KMS-11 (cell line): ENCODE data around the gene GPANK1.
"Not testable (repeated sequence)": the region's sequence is repeated elsewhere in the genome, so short reads cannot be mapped to it uniquely, and the experiment has no call there.

Experiments used
- H2AFZ ChIP-seq: fragments of 200-600 bp; sonication (generic); 2 replicates; pipeline ENCODE4 v1.6.1; 2016; ENCODE audit warnings: antibody characterized with exemption, mixed run types, low read depth
- H3K27ac ChIP-seq: fragments of 200-600 bp; sonication (generic); 2 replicates; pipeline ENCODE4 v1.6.1; 2016; ENCODE audit warnings: mild to moderate bottlenecking, mixed run types
- H3K27me3 ChIP-seq: fragments of 200-600 bp; sonication (generic); 2 replicates; pipeline ENCODE4 v1.6.1; 2017; ENCODE audit warnings: mild to moderate bottlenecking, low read depth, mixed run types, moderate library complexity; ENCODE audit not compliant: insufficient read depth
- H3K36me3 ChIP-seq: fragments of 200-600 bp; sonication (generic); 2 replicates; pipeline ENCODE4 v1.6.1; 2017; ENCODE audit warnings: mild to moderate bottlenecking, mixed run types; ENCODE audit not compliant: insufficient read depth
- H3K4me1 ChIP-seq: fragments of 200-600 bp; sonication (generic); 2 replicates; pipeline ENCODE4 v1.6.1; 2016; ENCODE audit warnings: mild to moderate bottlenecking, low read depth, mixed run types; ENCODE audit not compliant: poor library complexity, severe bottlenecking
- H3K4me2 ChIP-seq: fragments of 200-600 bp; sonication (generic); 2 replicates; pipeline ENCODE4 v1.7.0; 2016; ENCODE audit warnings: mild to moderate bottlenecking, mixed run types
- H3K4me3 ChIP-seq: fragments of 200-600 bp; sonication (generic); IDR thresholded peaks from 2 replicates; pipeline ENCODE4 v1.6.1; 2017; ENCODE audit warnings: low read depth, low read length, mixed read lengths; ENCODE audit not compliant: insufficient read depth
- H3K79me2 ChIP-seq: fragments of 200-600 bp; sonication (generic); 2 replicates; pipeline ENCODE4 v1.6.1; 2016; ENCODE audit warnings: low read depth, mixed run types; ENCODE audit not compliant: insufficient read depth
- H3K9ac ChIP-seq: fragments of 200-600 bp; sonication (generic); 2 replicates; pipeline ENCODE4 v1.6.1; 2016; ENCODE audit warnings: mild to moderate bottlenecking, mixed run types
- H4K20me1 ChIP-seq: fragments of 200-600 bp; sonication (generic); 2 replicates; pipeline ENCODE4 v1.6.1; 2016; ENCODE audit warnings: mild to moderate bottlenecking, mixed run types; ENCODE audit not compliant: insufficient read depth
- CTCF ChIP-seq: fragments of 200-600 bp; sonication (generic); conservative IDR thresholded peaks from 2 replicates; pipeline ENCODE4 v1.6.1; 2017; ENCODE audit warnings: low read depth, mild to moderate bottlenecking, antibody characterized with exemption, low read length, moderate library complexity, mixed read lengths

Gene GPANK1

GRCh38 chr6:31711233-31711632 is 46.4 kb upstream of the GPANK1 start:
- Histone ChIP-seq H3K27me3 (0 out of 2 replicates have a peak, but pooled peaks cover 2% of the 10 kb centered on the region), H4K20me1 (no peaks in the 10 kb centered on the region), H3K9ac (no peak overlapping the region), H2AFZ (no peak overlapping the region), H3K4me1 (peaks cover 7% of the 10 kb centered on the region), H3K36me3 (no peaks in the 10 kb centered on the region), H3K4me3 (no peak overlapping the region), H3K27ac (no peak overlapping the region), H3K4me2 (no peak overlapping the region), H3K79me2 (no peaks in the 10 kb centered on the region)
- no peak for TF ChIP-seq CTCF

DNA sequence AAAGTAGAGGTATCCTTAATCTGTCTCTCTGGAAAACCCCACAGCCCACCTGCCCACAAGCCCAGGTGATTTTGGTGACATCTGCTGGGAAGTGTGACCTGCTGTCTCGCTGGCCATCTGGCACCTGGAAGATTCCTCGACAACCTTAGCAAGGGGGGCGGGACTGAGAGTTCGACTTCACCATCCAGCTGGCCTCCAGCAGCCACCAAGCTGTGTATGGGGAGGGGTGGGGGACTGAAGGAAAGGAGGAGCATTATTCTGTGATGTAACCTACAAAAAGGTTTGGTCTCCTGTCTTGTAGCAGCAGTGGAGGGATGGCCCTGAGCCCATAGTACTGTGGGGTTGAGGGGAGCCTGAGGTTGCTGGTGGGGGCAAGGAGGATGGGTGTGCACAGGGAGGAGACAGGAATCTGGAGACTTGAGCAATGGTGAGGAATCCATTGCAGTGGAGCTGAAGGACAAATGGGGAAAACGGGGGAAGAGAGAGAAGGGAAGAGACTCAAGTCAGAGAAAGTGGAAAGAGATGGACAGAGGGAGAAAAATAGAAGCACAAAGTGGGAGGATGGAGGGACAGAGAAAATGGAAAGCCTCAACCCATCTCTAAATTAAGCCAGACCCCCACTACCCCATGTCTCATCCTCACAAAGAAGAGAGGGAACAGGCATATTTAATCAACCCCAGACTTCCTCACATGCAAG is 45.9 kb upstream of the GPANK1 start:
- H4K20me1 ChIP-seq: no peaks in the 10 kb centered on the region
- H2AFZ ChIP-seq: no peak overlapping the region
- H3K9ac ChIP-seq: no peak overlapping the region
- H3K4me2 ChIP-seq: no peak overlapping the region
- no peaks in the 10 kb centered on the region for H3K36me3 ChIP-seq
- no peak overlapping the region for H3K27ac ChIP-seq
- H3K4me3 ChIP-seq: no peak overlapping the region
- H3K27me3 ChIP-seq: 0 out of 2 replicates have a peak, but pooled peaks cover 2% of the 10 kb centered on the region
- peaks cover 7% of the 10 kb centered on the region for H3K4me1 ChIP-seq
- TF ChIP-seq CTCF: no peak
- no peaks in the 10 kb centered on the region for H3K79me2 ChIP-seq

GRCh38 chr6:31709157-31709556 is 44.4 kb upstream of the GPANK1 start:
- H3K79me2 ChIP-seq, H4K20me1 ChIP-seq, H2AFZ ChIP-seq, H3K36me3 ChIP-seq, H3K9ac ChIP-seq, H3K4me3 ChIP-seq, H3K27ac ChIP-seq, H3K27me3 ChIP-seq, H3K4me2 ChIP-seq, H3K4me1 ChIP-seq: not testable (repeated sequence)

GRCh38 chr6:31708224-31708623 is 43.4 kb upstream of the GPANK1 start:
- H3K4me3 ChIP-seq: no peak overlapping the region
- no peak for TF ChIP-seq CTCF
- no peaks in the 10 kb centered on the region for H3K36me3 ChIP-seq
- no peak overlapping the region for H3K9ac ChIP-seq
- H3K4me1 ChIP-seq: peaks cover 13% of the 10 kb centered on the region
- 0 out of 2 replicates have a peak, but pooled peaks cover 2% of the 10 kb centered on the region for H3K27me3 ChIP-seq
- H3K27ac ChIP-seq: no peak overlapping the region
- H3K4me2 ChIP-seq: no peak overlapping the region
- H3K79me2 ChIP-seq: no peaks in the 10 kb centered on the region
- H2AFZ ChIP-seq: no peak overlapping the region
- no peaks in the 10 kb centered on the region for H4K20me1 ChIP-seq

GRCh38 chr6:31707701-31708100 is 42.9 kb upstream of the GPANK1 start:
- H2AFZ ChIP-seq: no peak overlapping the region
- no peaks in the 10 kb centered on the region for H3K36me3 ChIP-seq
- no peak for TF ChIP-seq CTCF
- H3K27me3 ChIP-seq: 0 out of 2 replicates have a peak, but pooled peaks cover 2% of the 10 kb centered on the region
- H3K9ac ChIP-seq: no peak overlapping the region
- peaks cover 13% of the 10 kb centered on the region for H3K4me1 ChIP-seq
- H3K4me3 ChIP-seq: no peak overlapping the region
- H3K79me2 ChIP-seq: 0 out of 2 replicates have a peak, but pooled peaks cover under 1% of the 10 kb centered on the region
- no peak overlapping the region for H3K27ac ChIP-seq
- no peak overlapping the region for H3K4me2 ChIP-seq
- H4K20me1 ChIP-seq: no peaks in the 10 kb centered on the region
